NT2/D1 (cell line): ENCODE data around the gene FBXL2.

Experiments used
- SUZ12 ChIP-seq: IDR thresholded peaks from 2 replicates; pipeline ENCODE4 v1.6.1; 2011; ENCODE audit not compliant: insufficient read length, insufficient read depth; ENCODE audit errors: extremely low read depth
- YY1 ChIP-seq: IDR thresholded peaks from 2 replicates; pipeline ENCODE4 v1.6.1; 2011; ENCODE audit not compliant: insufficient read length, insufficient read depth
- ZNF274 ChIP-seq: IDR thresholded peaks from 2 replicates; pipeline ENCODE4 v1.6.1; 2011; ENCODE audit warnings: mild to moderate bottlenecking, low read depth, low read length

DNA sequence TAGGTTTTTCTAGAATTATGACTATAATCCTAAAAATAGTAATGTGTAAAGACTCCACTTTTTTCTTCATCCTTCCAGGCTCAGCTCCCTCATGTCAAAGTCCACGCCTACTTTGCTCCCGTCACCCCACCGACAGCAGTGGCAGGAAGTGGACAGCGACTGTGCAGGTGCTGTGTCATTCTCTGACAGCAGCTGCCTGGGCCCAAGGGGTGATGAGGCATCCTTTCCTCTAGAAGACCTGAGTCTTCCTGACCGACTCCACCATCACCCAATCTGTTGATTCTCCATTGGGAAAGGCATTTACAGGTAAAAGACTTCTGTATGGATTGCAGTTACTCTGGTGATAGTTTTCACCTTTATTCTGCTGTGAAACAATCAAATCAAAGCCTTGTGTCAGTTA, 108.2 kb downstream of the FBXL2 start:
- TF ChIP-seq SUZ12 = no peak
- no peak for TF ChIP-seq YY1
- no peak for TF ChIP-seq ZNF274
